MM.1S (cell line): ENCODE data around the gene SH3D19.

Experiments
- CTCF ChIP-seq: fragments of 300-600 bp; sonication (generic); IDR thresholded peaks from 2 replicates; pipeline ENCODE4 v1.5.1; 2016; ENCODE audit warnings: antibody characterized with exemption, low read length, mixed read lengths
- EZH2 ChIP-seq: fragments of 300-600 bp; sonication (generic); optimal IDR thresholded peaks from 2 replicates; pipeline ENCODE3; 2017; ENCODE audit warnings: low read depth, mild to moderate bottlenecking, antibody characterized with exemption, low read length, mixed read lengths
- EZH2phosphoT487 ChIP-seq: fragments of 300-600 bp; sonication (generic); IDR thresholded peaks from 2 replicates; pipeline ENCODE4 v1.6.1; 2018; ENCODE audit warnings: antibody characterized with exemption, low read length

- TF ChIP-seq CTCF (no peak), EZH2 (no peak), EZH2phosphoT487 (no peak)
Observed at GRCh38 chr4:151114986-151115385, 210.4 kb downstream of the SH3D19 start.
